Aorta (tissue), 5 donors: Measurements from ENCODE around the gene ULK1. TPM values are rescaled to one million over a fixed set of nuclear protein-coding genes. Genes with fewer than 3 reads are reported as not detected.
"Not testable (repeated sequence)": the region's sequence is repeated elsewhere in the genome, so short reads cannot be mapped to it uniquely, and the experiment has no call there.

Experiments
- ATAC-seq: fragments of 200-7000 bp; cut with Tn5 transposase; one replicate; pipeline ENCODE4 v1.9.1; 2022; ENCODE audit warnings: moderate library complexity; ENCODE audit not compliant: low FRiP score
- DNase-seq, 2 donors: peaks; one replicate each; pipeline ENCODE4 v3.0.0-alpha.2; 2020
- H3K27ac ChIP-seq, 2 donors: one replicate each; pipeline ENCODE4 v1.5.1; 2013; ENCODE audit warnings: low read length in 2 of 2, mild to moderate bottlenecking in 2 of 2, moderate library complexity in 2 of 2, control low read depth in 1 of 2, inconsistent platforms in 1 of 2, low read depth in 1 of 2
- H3K27me3 ChIP-seq, 2 donors: one replicate each; pipeline ENCODE4 v1.6.1; 2013; ENCODE audit warnings: control low read depth in 1 of 2, low read length in 1 of 2, mild to moderate bottlenecking in 1 of 2, moderate library complexity in 1 of 2; ENCODE audit not compliant: insufficient read depth in 2 of 2, control insufficient read depth in 1 of 2
- H3K36me3 ChIP-seq, 2 donors: one replicate each; pipeline ENCODE4 v1.6.1; 2013; ENCODE audit warnings: control low read depth in 1 of 2, low read length in 1 of 2, mild to moderate bottlenecking in 1 of 2; ENCODE audit not compliant: insufficient read depth in 2 of 2, control insufficient read depth in 1 of 2
- H3K4me1 ChIP-seq, 2 donors: one replicate each; pipeline ENCODE4 v1.6.1; 2013; ENCODE audit warnings: low read length in 2 of 2, control low read depth in 1 of 2, mild to moderate bottlenecking in 1 of 2, moderate library complexity in 1 of 2; ENCODE audit not compliant: insufficient read depth in 2 of 2, control insufficient read depth in 1 of 2
- H3K4me3 ChIP-seq, 2 donors: one replicate each; pipeline ENCODE4 v1.5.1; 2013; ENCODE audit warnings: low read length in 2 of 2, control low read depth in 1 of 2, mild to moderate bottlenecking in 1 of 2
- H3K9me3 ChIP-seq: one replicate; pipeline ENCODE4 v1.6.1; 2013; ENCODE audit warnings: mild to moderate bottlenecking, low read length; ENCODE audit not compliant: control insufficient read depth
- WGBS, 2 donors: extraction: QIAGEN DNeasy Blood & Tissue Kit; methylation state at CpG; one replicate each; pipeline ENCODE4 v1.1.7; 2013; 5-methylcytosine and 5-hydroxymethylcytosine counted together
- intact Hi-C, 2 donors: fragments of 100-400 bp; cut with DNase I; formaldehyde crosslinking; loops; one replicate each; pipeline versions ENCODE4 v1.14.2 to v1.15.0; 2022
- polyA plus RNA-seq, 2 donors: library from polyadenylated mRNA; stranded (reverse); fragments of 200-250 nt; gene quantifications; one replicate each; pipeline ENCODE4 v1.2.3, GENCODE V29; 2013
- total RNA-seq, 2 donors: library from RNA; stranded (reverse); fragmentation: NEBNext Ultra II Directional; extraction: Animal tissue kit (Norgen Biotek cat#: 25700); gene quantifications; one replicate each; pipeline ENCODE4 v1.2.1, GENCODE V29; 2021
- donor health status: healthy with polysubstance abuse.
- donor health status: Bipolar disorder and iron deficiency.
- donor health status: DM: no; HTN: no; CAD: no.
- donor health status: DM: no; HTN: no; CAD: no.
- donor health status: DM: yes; HTN: yes; CAD: no.

The ULK1 gene
- total and polyA plus RNA-seq, 4 donors: 6.6 to 56.5 (median 41.8) TPM

DNA sequence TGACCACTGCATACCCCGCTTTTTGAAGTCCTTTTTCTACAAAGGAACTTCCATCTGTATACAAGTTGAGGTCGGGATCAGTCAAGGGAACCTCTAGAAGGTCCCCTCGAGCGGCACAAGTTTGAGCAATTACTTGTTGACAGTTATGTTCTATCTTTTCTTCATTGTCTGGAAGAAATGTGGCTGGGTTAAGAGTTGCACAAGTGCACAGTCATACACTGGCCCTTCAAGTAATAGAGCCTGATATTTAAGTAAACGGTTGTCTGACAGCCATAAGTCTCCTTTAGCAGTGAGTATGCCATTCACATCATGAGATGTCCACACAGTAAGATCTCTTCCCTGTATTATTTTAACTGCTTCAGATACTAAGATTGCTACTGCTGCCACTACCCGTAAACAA is 19.4 kb upstream of the ULK1 start:
- H3K4me3 ChIP-seq, DNase-seq, H3K27ac ChIP-seq, H3K27me3 ChIP-seq, ATAC-seq, intact Hi-C loops, H3K4me1 ChIP-seq, H3K36me3 ChIP-seq, H3K9me3 ChIP-seq: not testable (repeated sequence)
- 82 to 86% methylated on average over 6 of the region's 6 CpGs for WGBS, 2 donors

GRCh38 chr12:131877216-131877615 is 17.2 kb upstream of the ULK1 start:
- H3K4me3 ChIP-seq, H3K36me3 ChIP-seq, intact Hi-C loops, H3K27ac ChIP-seq, DNase-seq, H3K9me3 ChIP-seq, H3K27me3 ChIP-seq, H3K4me1 ChIP-seq, ATAC-seq: not testable (repeated sequence)
- 78% methylated on average over 10 of the region's 10 CpGs for WGBS, 2 donors

- ATAC-seq, H3K4me1 ChIP-seq, intact Hi-C loops, H3K27me3 ChIP-seq, H3K4me3 ChIP-seq, H3K27ac ChIP-seq, H3K36me3 ChIP-seq, DNase-seq, H3K9me3 ChIP-seq: not testable (repeated sequence)
- WGBS, 2 donors: 47 to 52% methylated on average over 3 of the region's 3 CpGs
Measured at GRCh38 chr12:131878436-131878835, 16.0 kb upstream of the ULK1 start.

DNA sequence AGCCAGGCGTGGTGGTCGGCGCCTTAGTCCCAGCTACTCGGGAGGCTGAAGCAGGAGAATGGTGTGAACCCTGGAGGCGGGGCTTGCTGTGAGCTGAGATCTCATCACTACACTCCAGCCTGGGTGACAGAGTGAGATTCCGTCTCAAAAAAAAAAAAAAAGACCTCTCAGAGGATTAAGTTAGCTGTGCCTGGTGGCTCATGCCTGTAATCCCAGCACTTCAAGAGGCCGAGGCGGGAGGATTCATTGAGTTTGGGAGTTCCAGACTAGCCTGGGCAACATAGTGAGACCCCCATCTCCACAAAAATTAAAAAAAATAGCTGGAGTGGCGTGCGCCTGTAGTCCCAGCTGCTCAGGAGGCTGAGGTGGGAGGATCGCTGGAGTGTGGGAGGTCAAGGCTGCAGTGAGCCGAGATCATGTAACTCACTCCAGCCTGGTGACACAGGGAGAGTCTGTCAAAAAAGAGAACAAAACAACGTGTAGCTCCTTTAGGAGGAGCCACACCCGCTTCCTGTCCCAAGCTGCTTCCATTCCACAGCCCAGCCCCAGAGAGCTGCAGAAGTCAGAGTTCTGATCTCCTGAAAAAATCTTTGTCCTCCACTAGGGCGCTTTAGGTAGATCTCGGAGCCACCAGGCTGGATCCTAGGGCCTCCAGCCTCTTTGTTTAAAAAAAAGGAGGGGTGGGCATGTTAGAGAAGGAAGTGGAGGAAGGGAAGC is 11.5 kb upstream of the ULK1 start:
- no peak overlapping the region for H3K4me3 ChIP-seq
- intact Hi-C loops: no loop called here
- H3K27me3 ChIP-seq: no peaks in the 10 kb centered on the region
- WGBS, 2 donors: 70 to 85% methylated on average over 16 of the region's 16 CpGs
- H3K4me1 ChIP-seq: no peaks in the 10 kb centered on the region
- no peaks in the 10 kb centered on the region for H3K36me3 ChIP-seq
- DNase-seq (no peak), ATAC-seq (no peak)
- no peak overlapping the region for H3K27ac ChIP-seq
- no peaks in the 10 kb centered on the region for H3K9me3 ChIP-seq

- Histone ChIP-seq H3K27me3 (no peaks in the 10 kb centered on the region), H3K4me1 (no peaks in the 10 kb centered on the region), H3K27ac (no peak overlapping the region), H3K36me3 (no peaks in the 10 kb centered on the region), H3K9me3 (no peaks in the 10 kb centered on the region), H3K4me3 (no peak overlapping the region)
- no peak for DNase-seq
- no peak for ATAC-seq
- intact Hi-C loops: no loop called here
- 81 to 88% methylated on average over 4 of the region's 4 CpGs for WGBS, 2 donors
Measured at GRCh38 chr12:131883521-131883900, 10.9 kb upstream of the ULK1 start.

- H3K4me1 ChIP-seq, H3K4me3 ChIP-seq, DNase-seq, ATAC-seq, H3K36me3 ChIP-seq, H3K9me3 ChIP-seq, intact Hi-C loops, H3K27ac ChIP-seq, H3K27me3 ChIP-seq: not testable (repeated sequence)
- WGBS, 2 donors: 89 to 91% methylated on average over 8 of the region's 8 CpGs
Measured at GRCh38 chr12:131885076-131885475, 9.3 kb upstream of the ULK1 start.

DNA sequence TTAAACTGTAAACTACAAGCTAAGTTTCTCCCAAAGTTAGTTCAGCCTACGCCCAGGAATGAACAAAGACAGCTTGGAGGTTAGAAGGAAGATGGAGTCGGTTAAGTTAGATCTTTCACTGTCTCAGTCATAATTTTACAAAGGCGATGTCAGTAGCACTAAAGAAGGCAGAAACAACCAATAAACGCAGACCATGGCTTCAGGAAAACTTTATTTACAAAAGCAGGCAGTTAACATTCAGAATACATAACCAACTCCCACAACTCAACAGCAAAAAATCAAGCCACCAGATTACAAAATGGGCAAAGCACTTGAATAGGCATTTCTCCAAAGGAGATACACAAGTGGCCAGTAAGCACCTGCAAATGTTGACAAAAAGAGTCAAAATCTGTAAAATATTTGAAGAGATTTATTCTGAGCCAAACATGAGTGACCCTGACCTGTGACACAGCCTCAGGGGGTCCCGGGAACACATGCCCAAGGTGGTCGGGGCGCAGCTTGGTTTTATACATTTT is 8.8 kb upstream of the ULK1 start:
- 90 to 93% methylated on average over 7 of the region's 7 CpGs for WGBS, 2 donors
- Histone ChIP-seq H3K4me3 (no peak overlapping the region), H3K36me3 (no peaks in the 10 kb centered on the region), H3K9me3 (no peaks in the 10 kb centered on the region), H3K4me1 (no peaks in the 10 kb centered on the region), H3K27ac (no peak overlapping the region), H3K27me3 (no peaks in the 10 kb centered on the region)
- intact Hi-C loops: no loop called here
- ATAC-seq (no peak), DNase-seq (no peak)

- not testable (repeated sequence) for H3K9me3 ChIP-seq, H3K4me3 ChIP-seq, H3K27me3 ChIP-seq, H3K36me3 ChIP-seq, H3K4me1 ChIP-seq, DNase-seq, ATAC-seq, H3K27ac ChIP-seq
- intact Hi-C loops: loop anchor here (5.0 to 10.0 kb wide), 3 partner anchors 36 to 596 kb away; partner anchors contain the start of genes DDX51 (in 1 of the 2), NOC4L (in 1 of the 2) and PUS1 (in 1 of the 2)
- WGBS, 2 donors: 87% methylated on average over 8 of the region's 8 CpGs
Measured at GRCh38 chr12:131891722-131892121, 2.7 kb upstream of the ULK1 start.
